HG03064 (cell line): ENCODE measurements around the gene RNF212.

ENCODE experiments used
- ATAC-seq: cut with Tn5 transposase; IDR thresholded peaks from one replicate; pipeline ENCODE4 v1.9.1; 2021; ENCODE audit warnings: low read depth; ENCODE audit not compliant: unreplicated experiment

Gene RNF212

DNA sequence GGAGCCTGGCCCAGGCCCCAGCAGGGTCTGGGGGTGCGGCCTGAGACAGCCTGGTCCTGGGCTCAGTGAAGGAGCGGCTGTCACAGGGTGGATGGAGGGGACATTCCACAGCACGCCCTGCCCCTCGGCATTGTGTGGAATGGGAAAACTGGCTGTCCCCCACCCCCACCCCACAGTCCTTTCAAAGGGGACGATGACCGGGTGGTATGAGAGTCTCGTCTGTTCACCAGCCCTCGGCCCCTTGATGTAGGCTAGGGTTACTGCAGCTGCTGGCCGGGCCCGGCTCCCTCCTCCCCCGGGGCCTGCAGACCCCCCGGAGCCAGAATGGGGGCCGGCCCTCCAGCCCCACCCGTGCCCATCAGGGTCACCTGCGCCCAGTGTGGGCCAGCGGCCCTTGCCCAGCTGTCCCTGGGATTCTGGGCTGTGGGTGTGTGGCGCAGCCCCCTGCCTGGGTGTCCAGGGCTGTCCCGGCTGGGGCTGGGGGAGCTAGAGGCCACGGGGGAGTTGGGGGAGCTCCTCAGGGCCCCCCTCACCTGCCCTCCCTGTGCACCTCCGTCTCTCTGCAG is 90.2 kb downstream of the RNF212 start:
- ATAC-seq = no peak

DNA sequence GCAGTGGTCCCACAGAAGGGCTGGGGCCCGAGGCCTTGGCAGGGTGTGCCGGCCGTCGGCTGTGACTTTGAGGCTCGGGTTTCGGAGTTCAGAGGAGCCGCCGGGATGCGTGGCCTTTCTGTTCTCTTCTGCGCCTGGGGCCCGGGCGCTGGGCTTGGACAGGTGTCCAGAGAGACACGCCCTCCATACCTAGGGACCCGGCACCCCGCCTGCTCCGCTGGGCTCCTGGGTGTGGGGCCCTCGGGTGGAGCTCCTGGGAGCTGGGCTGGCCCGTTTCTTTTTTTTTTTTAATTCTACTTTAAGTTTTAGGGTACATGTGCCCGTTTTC is 90.7 kb downstream of the RNF212 start:
- no peak for ATAC-seq

DNA sequence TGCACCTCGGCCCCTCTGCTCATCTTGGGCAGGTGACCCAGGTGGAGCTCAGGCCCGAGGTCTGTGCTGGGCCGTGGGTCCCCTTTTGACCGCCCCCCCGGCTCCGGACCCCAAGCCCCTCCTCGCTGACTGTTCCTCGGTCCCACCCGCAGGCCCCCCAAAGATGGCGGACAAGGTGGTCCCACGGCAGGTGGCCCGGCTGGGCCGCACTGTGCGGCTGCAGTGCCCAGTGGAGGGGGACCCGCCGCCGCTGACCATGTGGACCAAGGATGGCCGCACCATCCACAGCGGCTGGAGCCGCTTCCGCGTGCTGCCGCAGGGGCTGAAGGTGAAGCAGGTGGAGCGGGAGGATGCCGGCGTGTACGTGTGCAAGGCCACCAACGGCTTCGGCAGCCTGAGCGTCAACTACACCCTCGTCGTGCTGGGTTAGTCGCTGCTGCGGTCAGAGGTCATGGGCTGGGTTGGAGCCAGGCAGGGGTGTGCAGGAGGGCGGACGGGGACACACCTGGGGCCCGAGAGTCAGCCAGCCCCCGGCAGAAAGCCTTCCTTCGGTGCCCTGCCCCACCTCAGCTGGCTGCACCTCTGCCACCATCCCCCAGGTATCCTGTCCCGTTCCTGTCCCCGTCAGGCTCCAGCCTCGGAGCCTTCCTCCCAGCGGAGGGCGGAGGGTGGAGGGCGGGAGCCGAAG is 91.2 kb downstream of the RNF212 start:
- no peak for ATAC-seq
